NCI-H146 treated with DMSO at 0.1 percent for 48 hours (cell line): Measurements from ENCODE around the gene MTF2.
A peak's percentile ranks its signal among the peaks of the same experiment; 100 is the strongest.
"Not testable (repeated sequence)": the region's sequence is repeated elsewhere in the genome, so short reads cannot be mapped to it uniquely, and the experiment has no call there.

Experiments
- DNase-seq: peaks from one replicate; lab custom pipeline; 2025; ENCODE audit not compliant: unreplicated experiment; lab: John Stamatoyannopoulos, UW

The MTF2 gene

GRCh38 chr1:93078986-93079654 is at the start of gene MTF2:
TSS of gene MTF2 (plus strand) at chr1:93079283. CDS start at chr1:93079527, 244 bp downstream.
- DNase-seq = peak; percentile 75

DNA sequence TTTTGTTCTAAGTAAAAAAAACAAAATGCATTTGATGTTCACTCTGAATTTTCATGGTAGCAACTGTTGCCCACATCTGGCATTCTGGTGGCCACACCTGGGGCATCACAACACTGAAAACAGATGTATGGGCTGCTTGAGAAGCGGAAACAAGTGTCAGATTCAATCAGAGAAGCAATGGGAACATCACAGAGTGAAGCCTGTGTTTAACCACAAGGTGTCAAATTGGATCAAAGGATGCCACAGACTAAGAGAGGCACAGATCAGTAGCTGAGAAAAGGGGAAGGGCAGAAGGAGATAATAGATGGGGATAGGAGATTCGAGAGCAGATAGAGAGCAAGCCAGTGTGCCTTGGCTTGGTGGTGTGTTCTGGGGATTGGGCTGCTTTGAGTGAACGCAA is 49.8 kb upstream of the MTF2 start:
- DNase-seq = no peak

- DNase-seq = not testable (repeated sequence)
Observed at GRCh38 chr1:93030191-93030590, 48.9 kb upstream of the MTF2 start.

DNA sequence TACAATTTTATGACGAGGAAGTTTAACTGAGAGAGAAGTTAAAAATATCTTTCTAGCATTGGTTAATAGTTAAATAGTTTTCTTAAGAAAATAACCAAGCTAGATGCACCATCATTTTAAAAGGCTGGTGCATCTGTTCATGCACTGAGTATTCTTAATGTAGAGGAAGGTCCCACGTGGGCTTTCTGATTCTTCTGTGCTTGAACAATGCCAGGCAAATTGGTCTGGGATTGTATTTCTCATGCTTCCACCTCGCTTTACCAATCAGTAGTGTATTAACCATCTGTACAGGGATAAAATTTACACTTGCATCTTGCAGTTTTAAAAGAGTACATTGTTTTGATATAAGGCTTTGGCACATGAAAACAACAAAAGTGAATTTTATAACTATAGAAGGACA is 47.4 kb upstream of the MTF2 start:
- DNase-seq = no peak

GRCh38 chr1:93033029-93033428 is 46.1 kb upstream of the MTF2 start:
- no peak for DNase-seq

- no peak for DNase-seq
Observed at GRCh38 chr1:93033785-93034184, 45.3 kb upstream of the MTF2 start.

GRCh38 chr1:93034397-93034796 is 44.7 kb upstream of the MTF2 start:
- no peak for DNase-seq

DNA sequence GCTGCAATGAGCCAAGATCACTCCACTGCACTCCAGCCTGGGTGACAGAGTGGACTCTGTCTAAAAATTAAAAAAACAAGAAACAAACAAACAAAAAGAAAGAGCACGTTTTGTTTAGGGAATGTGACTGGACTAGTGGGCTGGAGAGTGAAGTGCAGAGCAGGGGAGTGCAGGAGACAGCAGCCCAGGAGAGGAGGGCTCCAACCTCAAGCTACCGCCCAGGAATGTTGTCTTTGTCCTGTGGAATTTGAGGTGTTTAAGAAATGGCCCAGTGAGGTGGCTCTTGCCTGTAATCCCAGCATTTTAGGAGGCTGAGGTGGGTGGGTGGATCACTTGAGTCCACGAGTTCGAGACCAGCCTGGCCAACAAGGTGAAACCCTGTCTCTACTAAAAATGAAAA is 42.4 kb upstream of the MTF2 start:
- no peak for DNase-seq

DNA sequence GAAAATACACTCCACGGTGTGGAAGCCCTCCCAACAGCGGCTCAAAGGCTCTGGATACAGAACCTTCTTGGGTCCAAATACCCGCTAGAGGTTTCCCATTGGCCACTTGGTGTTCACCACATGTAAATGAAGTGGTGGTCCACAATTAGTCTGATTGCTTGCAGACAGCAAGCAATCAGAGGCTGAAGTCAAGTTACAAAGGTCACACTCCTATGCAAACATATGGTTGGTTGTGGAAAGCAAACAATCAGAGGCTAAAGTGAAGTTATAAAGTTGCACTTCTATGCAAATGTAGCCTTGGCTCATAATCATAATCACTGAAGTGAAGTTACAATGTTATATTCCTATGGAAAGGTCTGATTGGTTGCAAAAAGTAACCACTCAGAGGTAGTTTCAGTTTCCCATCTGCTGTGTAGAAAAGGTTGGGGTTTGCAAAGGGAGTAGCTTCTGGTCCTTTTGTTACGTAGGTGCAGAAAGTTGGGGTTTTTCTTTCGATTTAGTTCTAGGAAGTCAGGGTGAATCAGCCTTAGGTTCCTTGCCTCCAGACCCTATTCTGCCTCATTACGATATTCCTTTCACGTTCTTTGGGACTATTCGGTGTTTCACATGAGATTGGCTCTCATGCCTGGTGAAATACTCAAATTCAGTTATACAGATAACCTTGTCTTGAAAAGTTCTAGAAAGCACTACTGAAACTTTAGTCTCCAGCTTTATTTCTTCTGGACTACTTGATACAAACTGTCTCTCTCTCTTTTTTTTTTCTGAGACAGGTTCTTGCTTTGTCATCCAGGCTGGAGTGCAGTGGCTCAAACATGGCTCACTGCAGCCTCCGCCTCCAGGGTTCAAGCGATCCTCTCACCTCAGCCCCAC is 36.7 kb upstream of the MTF2 start:
- no peak for DNase-seq

DNA sequence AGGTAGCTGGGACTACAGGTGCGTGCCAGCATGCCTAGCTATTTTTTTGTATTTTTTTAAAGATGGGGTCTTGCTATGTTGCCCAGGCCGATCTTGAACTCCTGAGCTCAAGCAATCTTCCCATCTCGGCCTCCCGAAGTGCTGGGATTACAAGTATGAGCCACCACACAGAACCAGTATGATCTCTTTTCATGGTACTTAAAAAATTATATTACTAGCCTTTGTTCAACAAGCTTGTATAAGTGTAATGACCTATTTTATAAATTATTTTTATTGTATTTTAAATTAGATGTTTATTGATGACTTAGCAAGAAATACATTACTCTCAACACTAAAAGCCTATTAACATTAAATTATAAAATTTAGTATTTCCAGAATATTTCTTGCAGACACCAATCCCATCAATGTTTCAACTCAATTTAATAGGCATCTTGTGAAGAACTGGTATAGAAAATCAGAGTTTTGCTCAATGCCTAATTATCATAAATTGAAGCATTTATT is 36.0 kb upstream of the MTF2 start:
- DNase-seq = no peak

DNA sequence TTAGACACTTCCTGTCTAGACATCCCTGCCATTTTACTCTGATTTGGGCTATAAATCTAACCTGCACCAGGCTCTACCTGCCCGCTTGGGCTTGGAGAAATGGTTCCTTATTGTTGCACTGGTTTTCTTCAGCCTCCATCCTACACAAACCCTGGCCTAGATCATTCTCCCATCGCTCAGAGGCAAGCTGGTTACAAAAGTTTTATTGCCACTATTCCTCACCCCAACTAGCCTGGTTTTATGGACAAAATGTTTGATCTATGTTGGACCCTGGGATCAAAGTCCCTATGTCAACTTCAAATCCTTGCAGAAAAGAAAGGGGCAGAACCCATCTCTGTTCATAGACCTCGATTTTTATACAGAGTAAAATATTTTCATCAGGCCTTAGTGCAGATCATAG is 31.5 kb upstream of the MTF2 start:
- no peak for DNase-seq

- DNase-seq = no peak
Observed at GRCh38 chr1:93051961-93052360, 27.1 kb upstream of the MTF2 start.

GRCh38 chr1:93056214-93056613 is 22.9 kb upstream of the MTF2 start:
- DNase-seq = no peak

- no peak for DNase-seq
Observed at GRCh38 chr1:93056649-93057048, 22.4 kb upstream of the MTF2 start.

DNA sequence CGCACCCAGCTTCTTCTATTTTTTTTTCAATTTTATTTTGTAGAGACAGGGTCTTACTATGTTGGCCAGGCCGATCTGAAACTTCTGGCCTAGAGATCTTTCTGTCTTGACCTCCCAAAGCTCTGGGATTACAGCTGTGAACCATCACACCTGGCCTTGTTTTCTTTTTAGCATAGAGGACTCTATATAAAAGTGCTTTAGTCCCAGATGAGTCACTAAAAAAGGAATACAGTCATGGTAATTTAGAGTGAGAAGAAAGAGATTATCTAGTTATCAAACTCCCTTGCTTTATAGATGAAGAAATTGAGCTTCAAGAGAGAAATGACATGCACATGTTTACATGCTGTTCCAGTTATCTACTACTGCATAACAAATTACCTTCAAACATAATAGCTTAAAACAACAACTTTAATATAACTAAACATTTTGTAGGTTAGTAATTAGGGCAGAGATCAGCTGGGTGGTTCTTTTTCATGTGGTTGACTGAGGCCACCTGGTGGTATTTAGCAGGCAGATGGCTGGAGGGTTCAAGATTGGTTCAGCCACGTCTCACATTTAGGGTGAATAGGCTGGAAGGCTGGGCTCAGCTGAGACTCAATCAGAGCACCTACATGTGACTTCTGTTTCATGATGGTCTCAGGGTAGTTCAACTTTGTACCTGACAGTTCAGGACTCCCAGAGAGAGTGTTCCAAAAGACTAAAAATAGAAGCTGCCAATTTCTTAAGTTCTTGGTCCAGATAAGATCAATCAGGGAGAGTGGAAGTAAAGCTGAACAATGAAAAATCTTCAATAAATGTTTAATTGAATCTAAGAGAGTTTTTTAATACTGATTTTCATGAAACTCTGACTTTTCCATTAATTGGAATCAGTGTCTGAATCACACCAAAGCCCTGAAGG is 16.9 kb upstream of the MTF2 start:
- DNase-seq = peak; percentile 17

GRCh38 chr1:93076268-93076667 is 2.8 kb upstream of the MTF2 start:
- DNase-seq = no peak

- no peak for DNase-seq
Observed at GRCh38 chr1:93078203-93078602, 880 bp upstream of the MTF2 start.

DNA sequence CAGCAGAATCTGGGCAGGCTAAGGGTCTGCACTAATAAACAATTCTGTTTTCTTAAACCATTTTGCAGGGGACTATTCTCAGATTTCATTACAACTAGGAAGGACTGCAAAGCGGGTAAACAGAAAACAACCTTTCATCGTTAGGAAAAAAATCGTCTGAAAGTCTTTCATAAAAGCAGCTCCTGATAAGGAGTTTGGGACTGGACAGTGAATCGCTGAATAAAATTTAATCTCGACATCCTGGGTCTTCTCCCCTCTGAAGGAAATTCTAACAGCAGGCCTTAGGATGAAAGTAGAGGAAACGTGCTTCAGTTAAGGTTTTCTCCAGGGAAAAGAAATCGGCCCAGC is 471 bp upstream of the MTF2 start:
- DNase-seq = no peak

GRCh38 chr1:93079685-93080141 is 630 bp downstream of the MTF2 start:
- no peak for DNase-seq

- peak; percentile 52 for DNase-seq
Observed at GRCh38 chr1:93080179-93080823, 1.2 kb downstream of the MTF2 start.

DNA sequence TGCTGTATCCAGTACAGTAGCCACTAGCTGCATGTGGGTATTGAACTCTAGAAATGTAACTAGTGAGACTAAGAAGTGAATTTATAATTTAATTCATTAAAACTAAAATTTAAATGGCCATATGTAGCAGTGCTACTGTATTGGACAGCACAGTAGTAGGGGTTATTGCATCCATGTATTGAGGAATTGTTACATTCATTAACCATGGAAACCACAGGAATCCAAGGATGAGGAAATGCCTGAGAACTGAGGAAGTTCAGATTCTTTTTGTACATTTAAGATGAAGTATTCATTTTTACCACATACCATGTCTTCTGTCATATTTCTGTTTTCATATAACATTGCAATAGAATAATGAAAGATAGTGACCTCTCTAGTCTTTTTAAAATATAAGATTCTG is 2.6 kb downstream of the MTF2 start:
- no peak for DNase-seq
